GM19468 (cell line): ENCODE results near the gene AP1AR.
"Not testable (repeated sequence)": the region's sequence is repeated elsewhere in the genome, so short reads cannot be mapped to it uniquely, and the experiment has no call there.

Experiments used
- ATAC-seq: cut with Tn5 transposase; IDR thresholded peaks from one replicate; pipeline ENCODE4 v1.9.1; 2021; ENCODE audit warnings: mild to moderate bottlenecking, moderate library complexity, moderate number of reproducible peaks; ENCODE audit not compliant: unreplicated experiment; ENCODE audit errors: extremely low read depth

AP1AR gene

GRCh38 chr4:112277220-112277619 lies 45.6 kb downstream of the AP1AR start:
- ATAC-seq: no peak

- no peak for ATAC-seq
Observed at GRCh38 chr4:112277705-112278448, 46.3 kb downstream of the AP1AR start.

GRCh38 chr4:112279025-112279881 lies 47.7 kb downstream of the AP1AR start:
- ATAC-seq: peak; percentile 38

DNA sequence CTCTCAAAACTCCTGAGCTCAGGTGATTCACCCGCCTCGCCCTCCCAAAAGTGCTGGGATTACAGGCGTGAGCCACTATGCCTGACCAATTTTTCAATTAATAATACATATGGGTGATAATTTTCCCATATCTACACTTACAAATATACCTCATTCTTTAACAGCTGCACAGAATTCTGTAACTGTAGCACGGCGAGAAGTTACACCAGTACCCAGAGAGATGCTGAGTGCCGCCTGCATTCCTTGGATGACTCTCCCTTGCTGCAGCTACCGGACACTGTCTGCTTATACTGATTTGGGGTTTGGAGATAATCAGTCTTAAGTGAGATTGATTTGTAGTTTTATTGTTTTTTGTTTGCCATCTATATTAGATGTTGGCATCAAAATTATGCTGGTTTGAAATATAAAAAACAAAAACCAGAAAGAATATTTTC lies 48.3 kb downstream of the AP1AR start:
- ATAC-seq: no peak

DNA sequence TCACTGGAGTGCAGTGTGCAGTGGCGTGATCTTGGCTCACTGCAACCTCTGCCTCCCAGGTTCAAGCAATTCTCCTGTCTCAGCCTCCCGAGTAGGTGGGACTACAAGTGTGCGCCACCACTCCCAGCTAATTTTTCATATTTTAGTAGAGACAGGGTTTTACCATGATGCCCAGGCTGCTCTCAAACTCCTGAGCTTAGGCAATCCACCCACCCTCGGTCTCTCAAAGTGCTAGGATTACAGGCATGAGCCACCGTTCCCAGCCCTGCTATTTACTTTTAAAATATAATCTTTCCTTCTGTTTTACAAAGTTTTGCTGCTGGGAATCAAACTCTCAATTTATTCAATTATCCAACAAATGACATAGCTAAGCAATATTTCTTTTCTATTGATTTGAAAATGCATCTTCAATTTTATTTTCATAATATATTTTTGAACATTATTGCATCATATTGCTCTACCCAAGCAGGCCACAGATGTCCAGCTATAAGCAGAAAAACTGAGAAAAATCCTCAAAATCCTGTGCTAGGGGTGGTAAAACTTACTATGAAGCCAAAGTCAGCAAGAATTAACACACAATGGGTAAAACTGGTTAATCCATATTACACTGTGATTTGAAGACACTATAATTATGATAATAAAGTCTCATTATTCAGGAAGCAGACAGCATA lies 48.9 kb downstream of the AP1AR start:
- no peak for ATAC-seq

DNA sequence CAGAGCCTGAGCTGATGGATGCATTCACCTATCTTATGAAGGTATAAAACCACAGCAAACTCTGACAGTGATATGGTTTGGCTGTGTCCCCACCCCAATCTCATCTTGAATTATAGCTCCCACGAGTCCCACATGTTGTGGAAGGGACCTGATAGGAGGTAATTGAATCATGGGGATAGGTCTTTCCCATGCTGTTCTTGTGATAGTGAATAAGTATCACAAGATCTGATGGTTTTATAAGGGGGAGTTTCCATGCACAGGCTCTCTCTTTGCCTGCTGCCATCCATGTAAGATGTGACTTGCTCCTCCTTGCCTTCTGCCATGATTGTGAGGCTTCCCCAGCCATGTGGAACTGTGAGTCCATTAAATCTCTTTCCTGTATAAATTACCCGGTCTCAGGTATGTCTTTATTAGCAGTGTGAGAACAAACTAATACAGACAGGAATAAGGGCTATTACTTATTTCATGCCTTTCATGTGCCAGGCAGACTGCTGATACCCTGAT lies 50.4 kb downstream of the AP1AR start:
- ATAC-seq: not testable (repeated sequence)

DNA sequence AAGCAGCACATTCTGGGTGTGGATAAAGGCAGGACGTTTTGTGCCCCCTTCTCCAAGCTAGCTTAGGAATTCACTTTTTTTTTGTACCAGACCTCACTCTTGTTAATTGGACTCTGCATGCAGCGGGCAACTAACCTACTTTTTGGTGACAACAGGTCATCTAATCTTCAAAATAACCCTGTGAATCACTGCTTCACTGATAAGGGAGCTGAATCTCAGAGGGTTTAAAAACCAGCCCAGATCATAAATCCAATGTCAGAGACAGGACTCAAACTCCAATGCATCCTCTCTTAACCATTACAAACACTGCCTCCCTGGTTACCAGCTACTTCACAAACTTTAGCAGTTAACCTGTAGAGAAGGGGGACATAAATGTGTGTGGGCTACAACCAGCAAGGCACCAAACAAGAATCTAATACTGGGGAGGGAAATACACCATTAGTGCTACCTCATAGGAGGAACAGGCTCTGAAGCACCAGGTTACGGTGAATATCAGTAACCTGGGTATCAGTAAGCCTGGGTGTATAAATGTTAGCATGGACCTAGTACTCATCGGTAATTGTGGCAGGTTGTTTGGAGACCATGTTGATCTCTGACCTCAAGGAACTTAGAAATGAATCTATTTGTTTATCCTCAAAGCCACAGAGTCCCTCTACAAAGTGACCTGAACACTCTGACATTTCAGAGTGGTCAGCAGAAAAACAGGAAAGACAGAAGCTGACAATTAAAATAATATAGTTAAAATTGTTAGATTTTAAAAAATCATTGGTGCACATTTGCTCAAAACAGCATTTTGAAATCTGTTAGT lies 51.5 kb downstream of the AP1AR start:
- ATAC-seq: no peak

DNA sequence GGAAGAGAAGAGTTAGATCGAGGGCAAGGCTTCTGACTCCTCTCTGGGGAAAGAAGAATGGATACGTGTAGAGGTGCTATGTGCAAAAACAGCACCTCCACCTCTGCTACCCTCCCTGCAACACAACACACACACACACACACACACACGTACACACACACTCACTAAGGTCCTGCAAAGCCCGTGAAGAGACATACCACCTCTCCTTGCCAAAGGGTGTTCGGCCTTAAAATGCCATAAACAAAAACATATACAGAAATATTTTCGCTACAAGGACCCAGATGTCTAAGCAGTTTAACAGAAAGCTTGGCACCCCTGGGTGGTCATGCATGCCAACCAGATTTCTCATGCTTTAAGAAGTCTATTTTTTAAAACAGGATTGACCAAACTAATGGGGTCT lies 52.6 kb downstream of the AP1AR start:
- no peak for ATAC-seq

- ATAC-seq: no peak
Observed at GRCh38 chr4:112284662-112285411, 53.2 kb downstream of the AP1AR start.

GRCh38 chr4:112287258-112287989 lies 55.8 kb downstream of the AP1AR start:
- no peak for ATAC-seq

DNA sequence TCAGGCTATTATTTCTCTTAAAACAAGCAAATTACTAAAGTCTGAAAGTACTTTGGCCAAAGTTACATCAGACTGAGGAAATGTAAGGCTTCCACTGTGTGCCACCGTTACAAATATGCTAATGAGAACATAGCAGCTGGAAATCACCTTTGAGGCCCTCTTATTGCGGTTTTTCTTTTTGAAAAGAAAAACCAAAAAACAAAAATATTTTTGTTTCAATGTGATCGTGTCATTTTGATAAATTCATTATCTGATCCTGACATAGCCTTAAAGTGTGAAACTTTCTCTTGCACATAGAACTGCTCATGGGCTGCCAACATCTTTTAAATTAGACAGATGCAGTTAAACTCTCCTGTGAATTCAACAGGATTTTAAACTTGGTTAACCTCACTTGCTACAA lies 56.9 kb downstream of the AP1AR start:
- no peak for ATAC-seq

DNA sequence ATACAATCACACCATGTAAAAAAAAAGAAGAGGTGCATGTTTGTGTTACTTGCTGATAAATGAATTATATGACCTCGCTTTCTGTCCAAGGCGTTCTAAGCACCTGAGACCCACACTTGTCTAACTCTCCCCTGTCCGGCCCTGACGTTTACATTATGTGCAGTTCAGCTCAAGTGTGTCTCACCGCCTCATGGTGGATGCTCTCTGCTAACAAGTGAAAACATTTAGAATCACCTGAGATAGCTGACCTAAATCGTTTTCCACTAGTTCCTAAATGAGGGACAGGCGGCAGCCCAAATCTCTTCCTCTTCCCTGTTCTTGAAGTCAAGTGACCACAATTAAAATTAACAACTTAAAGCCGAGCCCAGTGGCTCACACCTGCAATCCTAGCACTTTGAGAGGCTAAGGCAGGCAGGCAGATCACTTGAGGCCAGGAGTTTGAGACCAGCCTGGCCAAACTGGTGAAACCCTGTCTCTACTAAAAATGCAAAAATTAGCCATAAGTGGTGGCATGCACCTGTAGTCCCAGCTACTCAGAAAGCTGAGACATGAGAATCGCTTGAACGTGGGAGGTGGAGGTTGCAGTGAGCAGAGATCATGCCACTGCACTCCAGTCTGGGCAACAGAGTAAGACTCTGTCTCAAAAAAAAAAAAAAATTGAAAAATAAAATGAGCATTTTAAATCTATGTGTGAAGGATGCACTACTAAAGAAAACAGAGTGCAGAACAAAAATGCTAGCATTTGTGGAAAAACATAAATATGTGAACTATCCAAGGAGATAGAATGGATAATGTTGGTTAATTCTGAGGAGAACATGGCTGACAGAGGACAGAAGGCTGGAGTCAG lies 58.0 kb downstream of the AP1AR start:
- ATAC-seq: no peak

DNA sequence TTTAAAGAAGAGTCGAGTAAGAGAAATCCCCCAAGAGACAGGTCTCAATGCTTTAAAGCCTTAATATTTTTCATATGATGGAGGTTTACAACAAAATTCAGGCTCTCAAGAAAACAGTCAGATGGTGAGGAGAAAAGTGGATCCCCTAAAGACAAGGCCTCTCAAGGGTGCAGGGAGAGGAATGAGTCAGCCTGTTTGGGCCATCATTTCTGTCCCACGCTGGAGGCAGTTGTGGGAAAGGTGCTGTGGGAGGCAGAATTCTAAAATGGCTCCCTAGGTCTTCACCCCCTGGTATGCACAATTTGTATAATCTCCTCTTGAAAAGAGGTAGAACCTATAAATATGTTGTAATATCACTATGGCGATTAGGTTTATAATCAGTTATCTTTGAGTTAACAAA lies 58.8 kb downstream of the AP1AR start:
- ATAC-seq: no peak

DNA sequence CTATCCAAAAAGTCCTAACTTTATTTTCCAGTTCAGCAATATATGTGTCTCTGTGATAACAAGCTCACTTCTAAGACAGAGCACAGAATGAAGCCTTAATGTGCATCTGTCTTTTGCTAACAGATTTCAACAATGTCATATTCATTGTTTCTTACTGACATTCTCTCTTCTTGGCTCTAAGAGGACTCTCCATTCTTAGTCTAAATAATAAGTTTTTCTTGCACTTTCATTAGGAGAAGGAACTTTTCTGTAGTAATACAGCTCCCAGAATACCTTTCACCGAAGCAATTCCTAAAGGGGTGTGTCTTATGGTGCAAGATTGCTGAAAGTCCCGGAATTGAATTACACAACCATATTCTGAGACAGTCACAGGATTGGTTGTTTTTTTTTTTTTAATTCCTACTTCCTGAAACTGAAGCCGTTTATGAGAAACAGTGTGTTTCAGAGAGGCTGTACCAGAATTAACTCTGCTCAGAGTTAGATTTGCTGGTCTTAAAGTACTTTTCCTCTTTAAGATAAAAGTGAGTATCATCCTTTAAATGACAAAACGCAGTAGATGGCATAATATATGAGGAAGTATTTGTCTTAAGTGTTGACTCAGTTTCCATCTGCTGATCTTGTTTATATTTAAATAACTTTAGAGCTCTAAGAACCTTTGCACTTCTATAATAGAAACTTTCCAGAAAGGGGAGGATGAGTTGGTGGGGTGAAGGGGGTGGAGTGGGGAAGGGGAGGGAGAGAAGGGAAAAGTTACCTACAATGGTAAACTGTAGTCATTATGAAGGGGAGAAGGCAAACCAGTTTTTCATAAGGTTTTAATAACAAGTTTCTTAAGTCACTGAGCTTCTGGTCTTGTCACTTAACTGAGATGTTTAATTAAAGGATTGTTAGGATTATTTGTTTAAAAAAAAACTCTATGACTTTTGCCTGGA lies 65.6 kb downstream of the AP1AR start, which contains the start of gene ALPK1:
Gene ALPK1, plus strand, starts transcription at position 421 of the 932 bp plus-strand sequence.
- peak; percentile 37 for ATAC-seq

- ATAC-seq: no peak
Observed at GRCh38 chr4:112299721-112300120, 68.1 kb downstream of the AP1AR start.
